Smooth muscle cell (in vitro differentiated cells): Measurements from ENCODE around the gene APOB. TPM values are rescaled to one million over a fixed set of nuclear protein-coding genes. Genes with fewer than 3 reads are reported as not detected.

Source experiments
- DNase-seq: peaks from one replicate; lab custom pipeline; 2025; ENCODE audit not compliant: unreplicated experiment; lab: John Stamatoyannopoulos, UW
- H2AFZ ChIP-seq: fragments of 200-600 bp; sonication (generic); 2 replicates; pipeline ENCODE4 v1.6.0; 2016; ENCODE audit warnings: antibody characterized with exemption, low read depth, mild to moderate bottlenecking
- H3F3A ChIP-seq: fragments of 200-600 bp; sonication (generic); 2 replicates; pipeline ENCODE4 v1.6.0; 2017; ENCODE audit warnings: antibody characterized with exemption, low read depth
- H3K27ac ChIP-seq: fragments of 200-600 bp; sonication (generic); 2 replicates; pipeline ENCODE4 v1.5.1; 2016; ENCODE audit warnings: low read depth, mild to moderate bottlenecking
- H3K27me3 ChIP-seq: fragments of 200-600 bp; sonication (generic); 2 replicates; pipeline ENCODE4 v1.6.1; 2016; ENCODE audit warnings: low read depth, mild to moderate bottlenecking
- H3K36me3 ChIP-seq: fragments of 200-600 bp; sonication (generic); 2 replicates; pipeline ENCODE4 v1.5.1; 2016; ENCODE audit warnings: low read depth
- H3K4me1 ChIP-seq: fragments of 200-600 bp; sonication (generic); 2 replicates; pipeline ENCODE4 v1.5.1; 2016; ENCODE audit warnings: low read depth
- H3K4me2 ChIP-seq: fragments of 200-600 bp; sonication (generic); 2 replicates; pipeline ENCODE4 v1.6.0; 2016; ENCODE audit warnings: mild to moderate bottlenecking
- H3K4me3 ChIP-seq: fragments of 200-600 bp; sonication (generic); 2 replicates; pipeline ENCODE4 v1.5.1; 2016; ENCODE audit warnings: mild to moderate bottlenecking
- H3K79me2 ChIP-seq: fragments of 200-600 bp; sonication (generic); 2 replicates; pipeline ENCODE4 v1.6.0; 2016; ENCODE audit warnings: low read depth, mild to moderate bottlenecking
- H3K9ac ChIP-seq: fragments of 200-600 bp; sonication (generic); 2 replicates; pipeline ENCODE4 v1.6.0; 2016; ENCODE audit warnings: low read depth
- H3K9me3 ChIP-seq: fragments of 200-600 bp; sonication (generic); replicated peaks from 2 replicates; pipeline ENCODE4 v1.5.1; 2016; ENCODE audit warnings: low read depth
- H4K20me1 ChIP-seq: fragments of 200-600 bp; sonication (generic); 2 replicates; pipeline ENCODE4 v1.6.0; 2016; ENCODE audit warnings: low read depth
- CTCF ChIP-seq: fragments of 200-600 bp; sonication (generic); IDR thresholded peaks from 2 replicates; pipeline ENCODE4 v1.5.1; 2017; ENCODE audit warnings: borderline replicate concordance, mild to moderate bottlenecking, antibody characterized with exemption; ENCODE audit not compliant: insufficient read depth, poor library complexity, severe bottlenecking
- WGBS: methylation state at CpG from one replicate; pipeline ENCODE4 v1.1.7; 2016; ENCODE audit warnings: low lambda C conversion rate; 5-methylcytosine and 5-hydroxymethylcytosine counted together
- polyA plus RNA-seq: library from polyadenylated mRNA; unstranded; fragments of >200 nt; fragmentation: Nextera tagmentation; extraction: Ambion mirVana; gene quantifications from 2 replicates; pipeline ENCODE4 v1.2.1, GENCODE V29; 2016
- total RNA-seq: library from RNA; depleted of rRNA; stranded (reverse); fragments of >200 nt; gene quantifications from 2 replicates; pipeline ENCODE4 v1.2.3, GENCODE V29; 2014

Gene APOB
- total and polyA plus RNA-seq, 2 experiments from 2014 or later = under 0.01 to 0.09 TPM

GRCh38 chr2:21009662-21010225, 34.1 kb downstream of the APOB start:
- Histone ChIP-seq H3K9ac (no peak overlapping the region), H4K20me1 (no peaks in the 10 kb centered on the region), H3K79me2 (no peaks in the 10 kb centered on the region), H3K4me1 (no peaks in the 10 kb centered on the region), H3K4me2 (no peak overlapping the region), H3K9me3 (no peaks in the 10 kb centered on the region), H3K36me3 (no peaks in the 10 kb centered on the region), H3K4me3 (no peak overlapping the region), H3F3A (no peaks in the 10 kb centered on the region), H3K27ac (no peak overlapping the region), H3K27me3 (peaks cover 47% of the 10 kb centered on the region), H2AFZ (no peak overlapping the region)
- no peak for DNase-seq
- WGBS = 76% methylated on average over 2 of the region's 2 CpGs
- TF ChIP-seq CTCF = no peak

GRCh38 chr2:21008790-21009661, 34.8 kb downstream of the APOB start:
- Histone ChIP-seq H3K4me2 (no peak overlapping the region), H3K27me3 (peaks cover 40% of the 10 kb centered on the region), H3K9ac (no peak overlapping the region), H4K20me1 (no peaks in the 10 kb centered on the region), H3K9me3 (no peaks in the 10 kb centered on the region), H3K27ac (no peak overlapping the region), H3K4me1 (no peaks in the 10 kb centered on the region), H2AFZ (no peak overlapping the region), H3K79me2 (no peaks in the 10 kb centered on the region), H3F3A (no peaks in the 10 kb centered on the region), H3K36me3 (no peaks in the 10 kb centered on the region), H3K4me3 (no peak overlapping the region)
- 91% methylated on average over 7 of the region's 7 CpGs for WGBS
- no peak for TF ChIP-seq CTCF
- no peak for DNase-seq

GRCh38 chr2:21008014-21008789, 35.7 kb downstream of the APOB start:
- DNase-seq = no peak
- no peak overlapping the region for H3K27ac ChIP-seq
- no peaks in the 10 kb centered on the region for H3F3A ChIP-seq
- no peak overlapping the region for H3K9ac ChIP-seq
- H4K20me1 ChIP-seq = no peaks in the 10 kb centered on the region
- no peak for TF ChIP-seq CTCF
- H3K4me2 ChIP-seq = no peak overlapping the region
- WGBS = 94% methylated on average over 9 of the region's 9 CpGs
- no peaks in the 10 kb centered on the region for H3K79me2 ChIP-seq
- H2AFZ ChIP-seq = no peak overlapping the region
- no peak overlapping the region for H3K4me3 ChIP-seq
- H3K27me3 ChIP-seq = peaks cover 32% of the 10 kb centered on the region
- no peaks in the 10 kb centered on the region for H3K9me3 ChIP-seq
- H3K4me1 ChIP-seq = no peaks in the 10 kb centered on the region
- H3K36me3 ChIP-seq = no peaks in the 10 kb centered on the region
